Transverse colon (tissue), 4 donors: ENCODE results near the gene ASB10.

Experiments
- CTCF ChIP-seq, 5 experiments: fragments of 200-600 bp in 3 of 5; fragments of 450-650 bp in 2 of 5; sonication (generic) in 3 of 5; IDR thresholded peaks; 1 replicate in 2 of 5; 2 replicates in 3 of 5; pipeline ENCODE4 v1.5.1; 2016 to 2017; ENCODE audit warnings: antibody characterized with exemption in 5 of 5, inconsistent platforms in 3 of 5, mild to moderate bottlenecking in 2 of 5, moderate library complexity in 1 of 5
- EP300 ChIP-seq: sonication (generic); formaldehyde crosslinking; IDR thresholded peaks from one replicate; pipeline ENCODE4 v1.6.1; 2017; ENCODE audit warnings: antibody characterized with exemption, low read depth
- POLR2A ChIP-seq: fragments of 450-650 bp; IDR thresholded peaks from one replicate; pipeline ENCODE4 v1.6.1; 2016; ENCODE audit warnings: antibody characterized with exemption, mild to moderate bottlenecking, moderate library complexity
- POLR2AphosphoS5 ChIP-seq, 3 donors: sonication (generic); formaldehyde crosslinking; IDR thresholded peaks; one replicate each; pipeline ENCODE4 v1.6.1; 2016; ENCODE audit warnings: antibody characterized with exemption in 3 of 3

- no peak for TF ChIP-seq EP300
- TF ChIP-seq CTCF (IDR thresholded peaks at IDR 0.05), result no peak
- TF ChIP-seq POLR2AphosphoS5 (IDR thresholded peaks at IDR 0.05), result no peak
- TF ChIP-seq POLR2A, result no peak
These were observed 7.1 kb downstream of the ASB10 start for GRCh38 chr7:151179946-151180345.
